H9 (cell line): Measurements from ENCODE around the gene E2F4. TPM values are rescaled to one million over a fixed set of nuclear protein-coding genes. Genes with fewer than 3 reads are reported as not detected.
A peak's percentile ranks its signal among the peaks of the same experiment; 100 is the strongest.

ENCODE experiments used
- DNase-seq: peaks from one replicate; pipeline ENCODE4 v3.0.0-alpha.2; 2017
- H2AFZ ChIP-seq: one replicate; pipeline ENCODE4 v1.6.1; 2013; ENCODE audit warnings: mild to moderate bottlenecking, low read length, control low read depth, moderate library complexity
- H2AK5ac ChIP-seq: 2 replicates; pipeline ENCODE4 v1.6.1; 2013; ENCODE audit warnings: low read length, control low read depth, mixed read lengths; ENCODE audit not compliant: insufficient read length
- H2BK120ac ChIP-seq: one replicate; pipeline ENCODE4 v1.6.1; 2013; ENCODE audit warnings: low read depth, mild to moderate bottlenecking, low read length, control low read depth, inconsistent platforms; ENCODE audit not compliant: poor library complexity, severe bottlenecking
- H2BK12ac ChIP-seq: 2 replicates; pipeline ENCODE4 v1.6.1; 2013; ENCODE audit warnings: low read length, control low read depth, mixed read lengths, low read depth; ENCODE audit not compliant: insufficient read length
- H2BK15ac ChIP-seq: 2 replicates; pipeline ENCODE4 v1.6.1; 2013; ENCODE audit warnings: low read depth, low read length, control low read depth
- H2BK20ac ChIP-seq: one replicate; pipeline ENCODE4 v1.6.1; 2013; ENCODE audit warnings: low read depth, mild to moderate bottlenecking, low read length, control low read depth, inconsistent platforms; ENCODE audit not compliant: poor library complexity, severe bottlenecking
- H2BK5ac ChIP-seq: 2 replicates; pipeline ENCODE4 v1.6.1; 2013; ENCODE audit warnings: low read length, control low read depth, mixed read lengths; ENCODE audit not compliant: insufficient read length
- H3K14ac ChIP-seq: 2 replicates; pipeline ENCODE4 v1.6.1; 2013; ENCODE audit warnings: low read length, control low read depth; ENCODE audit not compliant: insufficient read depth
- H3K18ac ChIP-seq: 2 replicates; pipeline ENCODE4 v1.6.1; 2013; ENCODE audit warnings: low read depth, mild to moderate bottlenecking, mixed read lengths, low read length, control low read depth; ENCODE audit not compliant: insufficient read length
- H3K23ac ChIP-seq: 2 replicates; pipeline ENCODE4 v1.6.1; 2013; ENCODE audit warnings: low read length, control low read depth, mixed read lengths, low read depth; ENCODE audit not compliant: insufficient read length
- H3K23me2 ChIP-seq: 2 replicates; pipeline ENCODE4 v1.6.1; 2013; ENCODE audit warnings: low read depth, mild to moderate bottlenecking, mixed read lengths, low read length, control low read depth; ENCODE audit not compliant: insufficient read length, poor library complexity, severe bottlenecking
- H3K27ac ChIP-seq: 2 replicates; pipeline ENCODE4 v1.5.1; 2013; ENCODE audit warnings: low read length, control low read depth, mixed read lengths, low read depth; ENCODE audit not compliant: insufficient read length
- H3K27me3 ChIP-seq: 2 replicates; pipeline ENCODE4 v1.6.1; 2013; ENCODE audit warnings: low read length, control low read depth, inconsistent platforms; ENCODE audit not compliant: insufficient read depth
- H3K4ac ChIP-seq: 2 replicates; pipeline ENCODE4 v1.6.1; 2013; ENCODE audit warnings: low read depth, mild to moderate bottlenecking, control low read depth, inconsistent platforms, low read length, moderate library complexity
- H3K4me1 ChIP-seq: 2 replicates; pipeline ENCODE4 v1.6.1; 2013; ENCODE audit warnings: low read length, control low read depth, inconsistent platforms; ENCODE audit not compliant: insufficient read depth
- H3K4me2 ChIP-seq: 2 replicates; pipeline ENCODE4 v1.6.1; 2013; ENCODE audit warnings: low read length, control low read depth, mixed read lengths; ENCODE audit not compliant: insufficient read length, insufficient read depth
- H3K56ac ChIP-seq: 2 replicates; pipeline ENCODE4 v1.6.1; 2013; ENCODE audit warnings: low read depth, mild to moderate bottlenecking, mixed read lengths, low read length, control low read depth; ENCODE audit not compliant: insufficient read length
- H3K79me1 ChIP-seq: 2 replicates; pipeline ENCODE4 v1.6.1; 2013; ENCODE audit warnings: low read depth, mild to moderate bottlenecking, moderate library complexity, low read length, control low read depth, inconsistent platforms; ENCODE audit not compliant: insufficient read depth, poor library complexity, severe bottlenecking
- H3K79me2 ChIP-seq: 2 replicates; pipeline ENCODE4 v1.6.1; 2013; ENCODE audit warnings: low read length, control low read depth, inconsistent platforms; ENCODE audit not compliant: insufficient read depth
- H3K9ac ChIP-seq: 2 replicates; pipeline ENCODE4 v1.6.1; 2013; ENCODE audit warnings: low read length, control low read depth, mixed read lengths; ENCODE audit not compliant: insufficient read length; ENCODE audit errors: extremely low read depth
- H3K9me3 ChIP-seq: one replicate; pipeline ENCODE4 v1.6.1; 2013; ENCODE audit warnings: low read depth, low read length, inconsistent platforms; ENCODE audit not compliant: control insufficient read depth
- H3T11ph ChIP-seq: one replicate; pipeline ENCODE4 v1.6.1; 2013; ENCODE audit warnings: mild to moderate bottlenecking, low read length, control low read depth, inconsistent platforms
- H4K20me1 ChIP-seq: one replicate; pipeline ENCODE4 v1.6.1; 2013; ENCODE audit not compliant: control insufficient read depth, insufficient read length, insufficient read depth
- H4K5ac ChIP-seq: 2 replicates; pipeline ENCODE4 v1.6.1; 2013; ENCODE audit warnings: low read depth, mild to moderate bottlenecking, mixed read lengths, low read length, control low read depth; ENCODE audit not compliant: insufficient read length
- H4K8ac ChIP-seq: replicated peaks from 2 replicates; pipeline ENCODE4 v1.6.1; 2013; ENCODE audit warnings: low read length, control low read depth, mixed read lengths, low read depth; ENCODE audit not compliant: insufficient read length
- H4K91ac ChIP-seq: 2 replicates; pipeline ENCODE4 v1.6.1; 2013; ENCODE audit warnings: low read depth, mild to moderate bottlenecking, moderate library complexity, mixed read lengths, low read length, control low read depth; ENCODE audit not compliant: insufficient read length
- H3K27ac Mint-ChIP-seq, 3 experiments: 2 replicates in 2 of 3; 3 replicates in 1 of 3; pipeline ENCODE4 v1.8.0; 2020 to 2021; ENCODE audit warnings: mixed read lengths in 3 of 3, mild to moderate bottlenecking in 1 of 3, moderate library complexity in 1 of 3
- H3K27me3 Mint-ChIP-seq: 2 replicates; pipeline ENCODE4 v1.8.0; 2021; ENCODE audit warnings: low read depth, mild to moderate bottlenecking, moderate library complexity, mixed read lengths
- H3K36me3 Mint-ChIP-seq, 3 experiments: 2 replicates in 2 of 3; 3 replicates in 1 of 3; pipeline ENCODE4 v1.8.0; 2020 to 2021; ENCODE audit warnings: low read depth in 3 of 3, mixed read lengths in 3 of 3; ENCODE audit not compliant: insufficient read depth in 1 of 3
- H3K4me1 Mint-ChIP-seq, 2 experiments: 2 replicates each; pipeline ENCODE4 v1.8.0; 2020; ENCODE audit warnings: mixed read lengths in 2 of 2
- H3K4me3 Mint-ChIP-seq, 2 experiments: 2 replicates in 1 of 2; 3 replicates in 1 of 2; pipeline ENCODE4 v1.8.0; 2020 to 2021; ENCODE audit warnings: mild to moderate bottlenecking in 2 of 2, mixed read lengths in 2 of 2, moderate library complexity in 1 of 2
- H3K9me3 Mint-ChIP-seq, 2 experiments: 2 replicates in 1 of 2; 3 replicates in 1 of 2; pipeline ENCODE4 v1.8.0; 2020; ENCODE audit warnings: mild to moderate bottlenecking in 2 of 2, mixed read lengths in 2 of 2, moderate library complexity in 1 of 2
- CTCF ChIP-seq: fragments of 200-600 bp; sonication (generic); conservative IDR thresholded peaks from 3 replicates; pipeline ENCODE4 v1.8.0; 2021; ENCODE audit warnings: antibody characterized with exemption, mild to moderate bottlenecking
- WGBS: extraction: QIAGEN DNeasy Blood & Tissue Kit; methylation state at CpG from one replicate; pipeline ENCODE4 v1.1.7; 2013; ENCODE audit warnings: missing lambda C conversion rate, low lambda C conversion rate, mixed read lengths; ENCODE audit not compliant: insufficient read length; ENCODE audit errors: extremely low coverage; 5-methylcytosine and 5-hydroxymethylcytosine counted together
- total RNA-seq: library from RNA; stranded (reverse); gene quantifications from 2 replicates; pipeline ENCODE4 v1.2.1, GENCODE V29; 2021

The E2F4 gene
- total RNA-seq, 1 experiment from 2014 or later: 116 TPM

- peaks cover 6% of the 10 kb centered on the region; the same call in 1 of the 2 replicates for H3K4me1 ChIP-seq
- peak overlapping the region in 2 of 3 experiments; percentile 87 to 95; a peak in 5 of 7 replicates for H3K27ac Mint-ChIP-seq
Measured at GRCh38 chr16:67246756-67247191, 54.8 kb downstream of the E2F4 start.

More at GRCh38 chr16:67246756-67247191, 54.8 kb downstream of the E2F4 start:
- Histone ChIP-seq H3K27ac (no peak overlapping the region), H3K79me1 (no peaks in the 10 kb centered on the region), H4K20me1 (no peaks in the 10 kb centered on the region), H3T11ph (no peak overlapping the region), H3K18ac (peak overlapping the region; percentile 75), H3K56ac (no peak overlapping the region), H3K27me3 (no peaks in the 10 kb centered on the region; the same call in 1 of the 2 replicates), H3K9me3 (no peaks in the 10 kb centered on the region), H3K4ac (no peak overlapping the region), H3K23me2 (peaks cover 31% of the 10 kb centered on the region), H4K5ac (no peak overlapping the region), H2BK20ac (no peak overlapping the region), H2AFZ (no peak overlapping the region), H3K79me2 (no peaks in the 10 kb centered on the region; the same call in 1 of the 2 replicates), H2BK15ac (no peak overlapping the region), H4K8ac (no peak overlapping the region), H2BK5ac (no peak overlapping the region), H3K23ac (no peak overlapping the region), H2BK120ac (no peak overlapping the region), H2AK5ac (no peak overlapping the region), H4K91ac (no peak overlapping the region), H2BK12ac (no peak overlapping the region), H3K9ac (peak overlapping the region; percentile 46), H3K4me2 (peak overlapping the region; percentile 41), H3K14ac (peak overlapping the region; percentile 80)
- WGBS: no CpG with 5 or more reads among the region's 26 CpGs
- Mint-ChIP-seq H3K4me1 (peaks cover 35 to 42% of the 10 kb centered on the region in 2 experiments), H3K4me3 (peak overlapping the region; percentile 86 to 94), H3K36me3 (no peaks in the 10 kb centered on the region; a peak in 1 of 7 replicates), H3K9me3 (no peaks in the 10 kb centered on the region), H3K27me3 (peaks cover 24% of the 10 kb centered on the region)
- peak; percentile 40; the same call in 2 of the 3 replicates for TF ChIP-seq CTCF
- peak; percentile 98 for DNase-seq
